Occipital lobe (tissue), 2 donors: ENCODE results near the gene OSGIN1. TPM values are rescaled to one million over a fixed set of nuclear protein-coding genes. Genes with fewer than 3 reads are reported as not detected.

Experiments used
- DNase-seq: peaks from one replicate; lab custom pipeline; 2025; lab: John Stamatoyannopoulos, UW
- total RNA-seq: library from RNA; depleted of rRNA; stranded (reverse); fragments of >200 nt; gene quantifications from one replicate; pipeline ENCODE4 v1.2.3, GENCODE V29; 2014

OSGIN1 gene
- total RNA-seq = 0.31 TPM

GRCh38 chr16:83952940-83953795 is at the start of gene OSGIN1:
TSS of gene OSGIN1 (plus strand) at chr16:83953240. CDS start at chr16:83957672, 4,432 bp downstream.
- peak; percentile 75 for DNase-seq

GRCh38 chr16:83903751-83904150 is 49.3 kb upstream of the OSGIN1 start:
- no peak for DNase-seq

GRCh38 chr16:83906683-83907082 is 46.4 kb upstream of the OSGIN1 start:
- no peak for DNase-seq

GRCh38 chr16:83907111-83907510 is 45.9 kb upstream of the OSGIN1 start:
- DNase-seq = no peak

- no peak for DNase-seq
Observed at GRCh38 chr16:83907631-83908250, 45.3 kb upstream of the OSGIN1 start.

- no peak for DNase-seq
Observed at GRCh38 chr16:83908798-83909197, 44.2 kb upstream of the OSGIN1 start.

- DNase-seq = no peak
Observed at GRCh38 chr16:83911290-83911689, 41.8 kb upstream of the OSGIN1 start.

GRCh38 chr16:83912519-83913244 is 40.4 kb upstream of the OSGIN1 start:
- no peak for DNase-seq

GRCh38 chr16:83913245-83913633 is 39.8 kb upstream of the OSGIN1 start:
- DNase-seq = no peak

- DNase-seq = no peak
Observed at GRCh38 chr16:83914091-83914710, 38.8 kb upstream of the OSGIN1 start.

GRCh38 chr16:83915081-83915480 is 38.0 kb upstream of the OSGIN1 start:
- no peak for DNase-seq

GRCh38 chr16:83915491-83915890 is 37.5 kb upstream of the OSGIN1 start:
- DNase-seq = no peak

GRCh38 chr16:83917152-83918120 is 35.6 kb upstream of the OSGIN1 start:
- DNase-seq = no peak

- DNase-seq = no peak
Observed at GRCh38 chr16:83920894-83921491, 32.0 kb upstream of the OSGIN1 start.

- DNase-seq = no peak
Observed at GRCh38 chr16:83923581-83924365, 29.3 kb upstream of the OSGIN1 start.

- DNase-seq = no peak
Observed at GRCh38 chr16:83924686-83925085, 28.4 kb upstream of the OSGIN1 start.

- DNase-seq = no peak
Observed at GRCh38 chr16:83925095-83925905, 27.7 kb upstream of the OSGIN1 start.

GRCh38 chr16:83925957-83926725 is 26.9 kb upstream of the OSGIN1 start:
- no peak for DNase-seq
